Measurements from ENCODE around the gene SARS2. TPM values are rescaled to one million over a fixed set of nuclear protein-coding genes. Genes with fewer than 3 reads are reported as not detected.
"Not testable (repeated sequence)": the region's sequence is repeated elsewhere in the genome, so short reads cannot be mapped to it uniquely, and the experiment has no call there.

SARS2 gene
- total RNA-seq, 2 experiments from 2014 or later, result 39.8 to 43.2 TPM

- H3K4me3 Mint-ChIP-seq, result no peak overlapping the region
- no peak for DNase-seq
- H3K4me1 Mint-ChIP-seq, result peaks cover 5% of the 10 kb centered on the region
- H3K36me3 Mint-ChIP-seq, result no peaks in the 10 kb centered on the region
- peaks cover 56% of the 10 kb centered on the region for H3K27me3 Mint-ChIP-seq
- H3K9me3 Mint-ChIP-seq, result peaks cover 1% of the 10 kb centered on the region
- no peak overlapping the region for H3K27ac Mint-ChIP-seq
Observed at GRCh38 chr19:38953677-38954076, 23.1 kb upstream of the SARS2 start.

- peaks cover 5% of the 10 kb centered on the region for H3K4me1 Mint-ChIP-seq
- H3K27me3 Mint-ChIP-seq, result peaks cover 61% of the 10 kb centered on the region
- H3K36me3 Mint-ChIP-seq, result no peaks in the 10 kb centered on the region
- H3K27ac Mint-ChIP-seq, result no peak overlapping the region
- DNase-seq, result no peak
- no peak overlapping the region for H3K4me3 Mint-ChIP-seq
- H3K9me3 Mint-ChIP-seq, result peaks cover 1% of the 10 kb centered on the region
Observed at GRCh38 chr19:38952395-38953165, 22.0 kb upstream of the SARS2 start.

- H3K36me3 Mint-ChIP-seq, result no peaks in the 10 kb centered on the region
- no peak for DNase-seq
- no peak overlapping the region for H3K4me3 Mint-ChIP-seq
- peaks cover 1% of the 10 kb centered on the region for H3K9me3 Mint-ChIP-seq
- no peak overlapping the region for H3K27ac Mint-ChIP-seq
- peaks cover 5% of the 10 kb centered on the region for H3K4me1 Mint-ChIP-seq
- peaks cover 61% of the 10 kb centered on the region for H3K27me3 Mint-ChIP-seq
Observed at GRCh38 chr19:38951187-38951586, 20.6 kb upstream of the SARS2 start.

- H3K4me3 Mint-ChIP-seq, result peak overlapping the region; percentile 58
- H3K4me1 Mint-ChIP-seq, result peaks cover 5% of the 10 kb centered on the region
- DNase-seq, result peak; percentile 90
- peaks cover 1% of the 10 kb centered on the region for H3K9me3 Mint-ChIP-seq
- no peaks in the 10 kb centered on the region for H3K36me3 Mint-ChIP-seq
- H3K27ac Mint-ChIP-seq, result no peak overlapping the region
- peaks cover 55% of the 10 kb centered on the region for H3K27me3 Mint-ChIP-seq
Observed at GRCh38 chr19:38949580-38950367, 19.2 kb upstream of the SARS2 start.

- Mint-ChIP-seq H3K27me3 (peaks cover 25% of the 10 kb centered on the region), H3K36me3 (no peaks in the 10 kb centered on the region), H3K4me1 (peaks cover 5% of the 10 kb centered on the region), H3K9me3 (peaks cover 1% of the 10 kb centered on the region), H3K27ac (no peak overlapping the region), H3K4me3 (no peak overlapping the region)
- DNase-seq, result no peak
Observed at GRCh38 chr19:38946229-38947010, 15.9 kb upstream of the SARS2 start.

GRCh38 chr19:38945562-38946228, 15.1 kb upstream of the SARS2 start:
- Mint-ChIP-seq H3K27me3 (peaks cover 20% of the 10 kb centered on the region), H3K36me3 (peaks cover 4% of the 10 kb centered on the region), H3K9me3 (peaks cover 1% of the 10 kb centered on the region), H3K4me3 (no peak overlapping the region), H3K27ac (no peak overlapping the region), H3K4me1 (peaks cover 5% of the 10 kb centered on the region)
- DNase-seq, result no peak

- peaks cover 1% of the 10 kb centered on the region for H3K9me3 Mint-ChIP-seq
- peaks cover 4% of the 10 kb centered on the region for H3K36me3 Mint-ChIP-seq
- H3K27ac Mint-ChIP-seq, result no peak overlapping the region
- no peak overlapping the region for H3K4me3 Mint-ChIP-seq
- H3K27me3 Mint-ChIP-seq, result peaks cover 19% of the 10 kb centered on the region
- H3K4me1 Mint-ChIP-seq, result peaks cover 5% of the 10 kb centered on the region
- DNase-seq, result no peak
Observed at GRCh38 chr19:38944981-38945506, 14.5 kb upstream of the SARS2 start.

- H3K27ac Mint-ChIP-seq, result no peak overlapping the region
- H3K9me3 Mint-ChIP-seq, result no peaks in the 10 kb centered on the region
- H3K4me3 Mint-ChIP-seq, result no peak overlapping the region
- no peak for DNase-seq
- peaks cover 12% of the 10 kb centered on the region for H3K27me3 Mint-ChIP-seq
- peaks cover 4% of the 10 kb centered on the region for H3K36me3 Mint-ChIP-seq
- no peaks in the 10 kb centered on the region for H3K4me1 Mint-ChIP-seq
Observed at GRCh38 chr19:38942471-38943181, 12.1 kb upstream of the SARS2 start.

GRCh38 chr19:38941979-38942378, 11.4 kb upstream of the SARS2 start:
- H3K4me3 Mint-ChIP-seq, result no peak overlapping the region
- DNase-seq, result no peak
- H3K9me3 Mint-ChIP-seq, result no peaks in the 10 kb centered on the region
- no peak overlapping the region for H3K27ac Mint-ChIP-seq
- peaks cover 12% of the 10 kb centered on the region for H3K27me3 Mint-ChIP-seq
- H3K36me3 Mint-ChIP-seq, result peaks cover 4% of the 10 kb centered on the region
- no peaks in the 10 kb centered on the region for H3K4me1 Mint-ChIP-seq

- not testable (repeated sequence) for H3K9me3 Mint-ChIP-seq, H3K4me3 Mint-ChIP-seq, H3K36me3 Mint-ChIP-seq, DNase-seq, H3K4me1 Mint-ChIP-seq, H3K27ac Mint-ChIP-seq
- H3K27me3 Mint-ChIP-seq, result peaks cover 12% of the 10 kb centered on the region
Observed at GRCh38 chr19:38941466-38941865, 10.9 kb upstream of the SARS2 start.

- H3K36me3 Mint-ChIP-seq, result peaks cover 17% of the 10 kb centered on the region
- H3K4me3 Mint-ChIP-seq, result no peak overlapping the region
- H3K27ac Mint-ChIP-seq, result no peak overlapping the region
- peaks cover 2% of the 10 kb centered on the region for H3K9me3 Mint-ChIP-seq
- no peaks in the 10 kb centered on the region for H3K4me1 Mint-ChIP-seq
- H3K27me3 Mint-ChIP-seq, result peaks cover 12% of the 10 kb centered on the region
- no peak for DNase-seq
Observed at GRCh38 chr19:38939957-38940356, 9.4 kb upstream of the SARS2 start.

- no peak for DNase-seq
- no peak overlapping the region for H3K27ac Mint-ChIP-seq
- peaks cover 9% of the 10 kb centered on the region for H3K9me3 Mint-ChIP-seq
- no peaks in the 10 kb centered on the region for H3K27me3 Mint-ChIP-seq
- H3K36me3 Mint-ChIP-seq, result peaks cover 47% of the 10 kb centered on the region
- no peak overlapping the region for H3K4me3 Mint-ChIP-seq
- H3K4me1 Mint-ChIP-seq, result peaks cover 19% of the 10 kb centered on the region
Observed at GRCh38 chr19:38933544-38933943, 3.0 kb upstream of the SARS2 start.

- H3K4me1 Mint-ChIP-seq, result peaks cover 25% of the 10 kb centered on the region
- peak overlapping the region; percentile 42 for H3K4me3 Mint-ChIP-seq
- peaks cover 9% of the 10 kb centered on the region for H3K9me3 Mint-ChIP-seq
- H3K36me3 Mint-ChIP-seq, result peaks cover 49% of the 10 kb centered on the region
- peak; percentile 35 for DNase-seq
- no peaks in the 10 kb centered on the region for H3K27me3 Mint-ChIP-seq
- H3K27ac Mint-ChIP-seq, result no peak overlapping the region
Observed at GRCh38 chr19:38932425-38933179, 2.0 kb upstream of the SARS2 start.
